ENCODE results near the gene NARS2. TPM values are rescaled to one million over a fixed set of nuclear protein-coding genes. Genes with fewer than 3 reads are reported as not detected.

Gene NARS2
- total and polyA plus RNA-seq, 9 of the 15 experiments (the other 6 are each of a cell fraction or from before 2014, with no cell fraction given) = 26.8 to 48.0 (median 34.2) TPM

GRCh38 chr11:78474451-78474850 is 100.2 kb downstream of the NARS2 start:
- DNase-seq (ENCODE audit: extremely low read depth in 1 of 4, low spot score in 3 of 4) = no peak
- Histone ChIP-seq H3K36me3 (ENCODE audit: control insufficient read depth, insufficient read depth, low read length) (peaks cover 23% of the 10 kb centered on the region), H3K27ac (ENCODE audit: extremely low read depth, low read depth, low read length) (no peak overlapping the region), H3K79me2 (ENCODE audit: control insufficient read depth, insufficient read depth, low read length) (no peaks in the 10 kb centered on the region), H3K27me3 (ENCODE audit: control insufficient read depth in 2 of 2, insufficient read depth in 2 of 2, low read length in 2 of 2) (no peaks in the 10 kb centered on the region), H2AFZ (ENCODE audit: low read depth, low read length) (no peak overlapping the region), H3K4me3 (no peak overlapping the region), H3K9me3 (replicated peaks; ENCODE audit: control insufficient read depth, insufficient read depth, low read depth, low read length) (no peaks in the 10 kb centered on the region), H3K4me2 (ENCODE audit: insufficient read depth, low read length) (no peak overlapping the region), H4K20me1 (replicated peaks; ENCODE audit: control insufficient read depth, insufficient read depth, low read length) (no peaks in the 10 kb centered on the region), H3K9me1 (ENCODE audit: control insufficient read depth, insufficient read depth, low read length) (no peaks in the 10 kb centered on the region), H3K9ac (ENCODE audit: insufficient read depth in 1 of 2, low read depth in 2 of 2, low read length in 2 of 2) (no peak overlapping the region), H3K4me1 (replicated peaks in 1 of 2; ENCODE audit: control insufficient read depth in 2 of 2, insufficient read depth in 2 of 2, low read length in 2 of 2) (no peaks in the 10 kb centered on the region)
- POLR2A ChIA-PET = no interaction called here
- no peak for ATAC-seq
- CTCF ChIA-PET (ENCODE audit: low intra/inter-chr PET ratio) = no interaction called here
- in situ Hi-C loops (cut with MboI) (no loop called here), intact Hi-C loops (cut with micrococcal nuclease) (no loop called here)
- TF ChIP-seq CBFA2T3 (IDR thresholded peaks at IDR 0.05) (no peak), STAT5B (CRISPR knock-in tag; IDR thresholded peaks at IDR 0.05) (no peak), MGA (IDR thresholded peaks at IDR 0.05) (no peak), TRIM28 (IDR thresholded peaks at IDR 0.05) (no peak), NELFE (IDR thresholded peaks at IDR 0.05; ENCODE audit: insufficient read depth, insufficient read length) (no peak), HNRNPH1 (optimal IDR thresholded peaks at IDR 0.05; ENCODE audit: low read depth, low read length) (no peak), CBX8 (IDR thresholded peaks at IDR 0.05; ENCODE audit: borderline replicate concordance, extremely low read depth, low read depth, low read length, poor library complexity, severe bottlenecking) (no peak), COPS2 (conservative IDR thresholded peaks at IDR 0.05) (no peak), DEAF1 (CRISPR knock-in tag; IDR thresholded peaks at IDR 0.05) (no peak)
- no peak for FAIRE-seq
- BruUV-seq (replicated peaks) = no TSS peak

All from K562 (cell line).